ENCODE measurements around the gene ALG12.
A peak's percentile ranks its signal among the peaks of the same experiment; 100 is the strongest.

The ALG12 gene

DNA sequence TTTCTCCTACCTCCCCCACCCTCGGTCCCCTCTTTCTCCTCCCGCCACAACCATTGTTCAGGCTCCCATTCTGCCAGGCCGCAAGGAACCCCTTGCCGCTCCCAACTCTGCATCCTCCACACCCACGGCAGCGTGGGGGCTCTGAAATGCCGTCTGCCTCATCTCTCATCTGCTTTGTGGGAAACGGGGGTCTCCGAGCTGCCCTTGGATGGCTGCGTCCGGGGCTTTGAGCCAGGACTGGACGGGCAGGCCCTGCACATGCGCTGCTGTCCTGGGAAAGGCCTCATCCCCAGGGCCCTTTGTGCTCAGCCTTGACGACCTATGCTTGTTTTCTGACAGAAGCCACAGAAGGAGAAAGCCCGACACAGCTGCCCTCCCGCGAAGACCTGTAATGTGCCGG, 8.7 kb upstream of the ALG12 start:
- no peak for TF ChIP-seq EZH2 (optimal IDR thresholded peaks at IDR 0.05; ENCODE audit: low read depth, low read length)
- TF ChIP-seq EZH2phosphoT487 (IDR thresholded peaks at IDR 0.05; ENCODE audit: low read length): no peak
- TF ChIP-seq, protein P1, sequence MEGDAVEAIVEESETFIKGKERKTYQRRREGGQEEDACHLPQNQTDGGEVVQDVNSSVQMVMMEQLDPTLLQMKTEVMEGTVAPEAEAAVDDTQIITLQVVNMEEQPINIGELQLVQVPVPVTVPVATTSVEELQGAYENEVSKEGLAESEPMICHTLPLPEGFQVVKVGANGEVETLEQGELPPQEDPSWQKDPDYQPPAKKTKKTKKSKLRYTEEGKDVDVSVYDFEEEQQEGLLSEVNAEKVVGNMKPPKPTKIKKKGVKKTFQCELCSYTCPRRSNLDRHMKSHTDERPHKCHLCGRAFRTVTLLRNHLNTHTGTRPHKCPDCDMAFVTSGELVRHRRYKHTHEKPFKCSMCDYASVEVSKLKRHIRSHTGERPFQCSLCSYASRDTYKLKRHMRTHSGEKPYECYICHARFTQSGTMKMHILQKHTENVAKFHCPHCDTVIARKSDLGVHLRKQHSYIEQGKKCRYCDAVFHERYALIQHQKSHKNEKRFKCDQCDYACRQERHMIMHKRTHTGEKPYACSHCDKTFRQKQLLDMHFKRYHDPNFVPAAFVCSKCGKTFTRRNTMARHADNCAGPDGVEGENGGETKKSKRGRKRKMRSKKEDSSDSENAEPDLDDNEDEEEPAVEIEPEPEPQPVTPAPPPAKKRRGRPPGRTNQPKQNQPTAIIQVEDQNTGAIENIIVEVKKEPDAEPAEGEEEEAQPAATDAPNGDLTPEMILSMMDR (IDR thresholded peaks at IDR 0.05; ENCODE audit: low read length): no peak
- Histone ChIP-seq H3K27ac (ENCODE audit: low read length) (no peak overlapping the region), H4K20me1 (ENCODE audit: insufficient read depth, low read length) (no peaks in the 10 kb centered on the region), H3K9me3 (replicated peaks; ENCODE audit: insufficient read depth, low read length) (no peaks in the 10 kb centered on the region), H3K9ac (ENCODE audit: low read length) (no peak overlapping the region), H3K36me3 (replicated peaks; ENCODE audit: insufficient read depth, low read length) (no peaks in the 10 kb centered on the region), H3K4me3 (ENCODE audit: low read length) (no peak overlapping the region), H3K27me3 (replicated peaks; ENCODE audit: insufficient read depth, low read length) (no peaks in the 10 kb centered on the region), H3K9me2 (replicated peaks; ENCODE audit: insufficient read depth, low read length) (no peaks in the 10 kb centered on the region), H3K4me2 (ENCODE audit: low read depth, low read length) (no peak overlapping the region), H2AFZ (ENCODE audit: low read length) (no peak overlapping the region), H3K4me1 (ENCODE audit: low read length) (peaks cover 19% of the 10 kb centered on the region), H3K79me2 (ENCODE audit: low read length) (no peaks in the 10 kb centered on the region), H3F3A (ENCODE audit: insufficient read depth, low read length) (peaks cover 15% of the 10 kb centered on the region)
- no peak for DNase-seq

DNA sequence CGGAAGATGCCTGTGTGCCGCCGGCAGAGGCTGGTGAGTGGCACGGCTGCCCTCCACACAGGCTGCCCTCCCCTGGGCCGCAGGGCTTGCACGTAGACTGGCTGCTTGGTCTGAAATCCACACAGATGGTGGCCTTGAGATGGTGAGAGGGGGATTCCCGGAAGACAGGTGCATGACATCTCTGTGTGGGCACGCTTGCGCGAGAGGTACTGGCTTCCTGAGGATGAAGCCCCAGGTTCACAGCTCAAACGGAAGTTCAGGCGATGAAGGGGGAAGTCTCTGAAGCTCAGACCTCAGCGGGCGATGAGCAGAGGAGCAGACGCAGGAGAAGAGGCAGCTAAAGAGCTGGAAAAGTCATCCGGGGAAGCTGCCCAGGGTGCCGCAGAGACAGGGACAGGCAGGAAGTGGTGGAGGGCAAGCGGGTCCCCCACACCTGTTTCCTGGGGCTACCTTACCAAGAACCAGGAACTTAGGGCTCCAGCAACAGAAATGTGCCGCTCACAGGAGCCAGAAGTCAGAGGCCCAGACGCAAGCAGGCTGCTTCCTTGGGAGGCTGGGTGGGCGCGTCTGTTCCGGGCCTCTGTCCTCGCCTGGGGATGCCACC, 7.4 kb upstream of the ALG12 start:
- Histone ChIP-seq H2AFZ (ENCODE audit: low read length) (no peak overlapping the region), H3K4me2 (ENCODE audit: low read depth, low read length) (peak overlapping the region; percentile 4; the same call in 1 of the 2 replicates), H3K9ac (ENCODE audit: low read length) (no peak overlapping the region), H3K79me2 (ENCODE audit: low read length) (no peaks in the 10 kb centered on the region), H3K9me2 (replicated peaks; ENCODE audit: insufficient read depth, low read length) (no peaks in the 10 kb centered on the region), H3K27ac (ENCODE audit: low read length) (peak overlapping the region; percentile 6; the same call in 1 of the 2 replicates), H3K9me3 (replicated peaks; ENCODE audit: insufficient read depth, low read length) (no peaks in the 10 kb centered on the region), H3F3A (ENCODE audit: insufficient read depth, low read length) (peaks cover 3% of the 10 kb centered on the region), H3K4me3 (ENCODE audit: low read length) (no peak overlapping the region), H3K27me3 (replicated peaks; ENCODE audit: insufficient read depth, low read length) (no peaks in the 10 kb centered on the region), H4K20me1 (ENCODE audit: insufficient read depth, low read length) (no peaks in the 10 kb centered on the region), H3K4me1 (ENCODE audit: low read length) (peaks cover 7% of the 10 kb centered on the region), H3K36me3 (replicated peaks; ENCODE audit: insufficient read depth, low read length) (no peaks in the 10 kb centered on the region)
- TF ChIP-seq EZH2 (optimal IDR thresholded peaks at IDR 0.05; ENCODE audit: low read depth, low read length): no peak
- no peak for TF ChIP-seq EZH2phosphoT487 (IDR thresholded peaks at IDR 0.05; ENCODE audit: low read length)
- TF ChIP-seq, protein P1 (IDR thresholded peaks at IDR 0.05; ENCODE audit: low read length): no peak
- DNase-seq: peak; percentile 23

DNA sequence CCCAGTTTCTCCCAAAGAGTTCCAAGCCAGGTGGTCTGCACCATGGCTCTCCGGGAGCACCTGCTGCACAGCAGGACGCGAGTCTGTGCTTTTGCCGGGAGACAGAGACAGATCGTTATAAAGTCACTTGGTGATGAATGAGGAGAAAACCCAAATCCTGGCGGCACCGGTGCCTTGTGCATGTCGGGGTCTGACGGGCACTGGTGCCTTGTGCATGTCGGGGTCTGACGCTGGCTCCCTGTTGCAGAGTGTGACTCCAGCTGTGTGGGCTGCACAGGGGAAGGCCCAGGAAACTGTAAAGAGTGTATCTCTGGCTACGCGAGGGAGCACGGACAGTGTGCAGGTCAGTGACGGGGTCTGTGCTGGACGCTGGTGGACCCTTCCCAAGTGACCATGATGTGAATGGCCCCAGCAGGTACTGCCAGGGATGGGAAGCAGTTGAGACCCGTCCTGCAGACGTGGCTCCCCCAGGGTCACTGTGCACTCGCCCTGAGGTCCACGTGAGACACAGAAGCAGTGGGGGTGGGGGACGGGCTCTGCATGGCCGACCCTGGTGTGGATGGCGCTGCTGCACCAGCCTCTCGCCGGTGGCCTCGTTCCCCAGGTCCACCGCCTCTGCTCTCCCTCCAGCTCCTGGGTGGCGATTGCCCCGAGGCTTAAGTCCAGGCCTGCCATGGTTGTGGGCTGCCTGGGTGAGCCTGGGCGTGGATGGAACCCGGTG, 6.0 kb upstream of the ALG12 start:
- H3K9ac ChIP-seq (ENCODE audit: low read length): no peak overlapping the region
- H3K27ac ChIP-seq (ENCODE audit: low read length): no peak overlapping the region
- no peak for DNase-seq
- H3K4me1 ChIP-seq (ENCODE audit: low read length): peaks cover 7% of the 10 kb centered on the region; the same call in 1 of the 2 replicates
- H4K20me1 ChIP-seq (ENCODE audit: insufficient read depth, low read length): no peaks in the 10 kb centered on the region
- no peak overlapping the region for H2AFZ ChIP-seq (ENCODE audit: low read length)
- H3K4me3 ChIP-seq (ENCODE audit: low read length): no peak overlapping the region
- TF ChIP-seq EZH2 (optimal IDR thresholded peaks at IDR 0.05; ENCODE audit: low read depth, low read length) (no peak), EZH2phosphoT487 (IDR thresholded peaks at IDR 0.05; ENCODE audit: low read length) (no peak)
- TF ChIP-seq, protein P1 (IDR thresholded peaks at IDR 0.05; ENCODE audit: low read length): no peak
- no peaks in the 10 kb centered on the region for H3K9me3 ChIP-seq (replicated peaks; ENCODE audit: insufficient read depth, low read length)
- no peaks in the 10 kb centered on the region for H3K27me3 ChIP-seq (replicated peaks; ENCODE audit: insufficient read depth, low read length)
- no peak overlapping the region for H3K4me2 ChIP-seq (ENCODE audit: low read depth, low read length)
- peaks cover 5% of the 10 kb centered on the region for H3K79me2 ChIP-seq (ENCODE audit: low read length)
- H3K36me3 ChIP-seq (replicated peaks; ENCODE audit: insufficient read depth, low read length): no peaks in the 10 kb centered on the region
- peaks cover 3% of the 10 kb centered on the region; the same call in 1 of the 2 replicates for H3F3A ChIP-seq (ENCODE audit: insufficient read depth, low read length)
- H3K9me2 ChIP-seq (replicated peaks; ENCODE audit: insufficient read depth, low read length): no peaks in the 10 kb centered on the region
